Activated B cell treated with CpG ODN at 0.5 μM for 24 hours (primary cell): ENCODE results near the gene ADARB1. TPM values are rescaled to one million over a fixed set of nuclear protein-coding genes. Genes with fewer than 3 reads are reported as not detected.

Experiments used
- ATAC-seq: fragments of 200-7000 bp; cut with Tn5 transposase; one replicate; pipeline ENCODE4 v1.10.0; 2021; ENCODE audit warnings: low read depth, mild to moderate bottlenecking, moderate library complexity
- CTCF ChIA-PET: fragments of 350-600 bp; sonication (Branson Sonifier 250); formaldehyde crosslinking; loops from one replicate; lab custom pipeline; 2021; ENCODE audit warnings: antibody characterized with exemption; lab: Charles Lee
- POLR2A ChIA-PET: fragments of 350-600 bp; sonication (Branson Sonifier 250); formaldehyde crosslinking; loops from one replicate; lab custom pipeline; 2021; ENCODE audit warnings: antibody characterized with exemption; lab: Charles Lee
- DNase-seq: peaks from one replicate; pipeline ENCODE4 v3.0.0; 2022
- H3K27ac Mint-ChIP-seq: one replicate; pipeline ENCODE4 v1.8.0; 2020; ENCODE audit warnings: mixed read lengths
- H3K27me3 Mint-ChIP-seq: one replicate; pipeline ENCODE4 v1.8.0; 2021; ENCODE audit warnings: mixed read lengths
- H3K36me3 Mint-ChIP-seq: one replicate; pipeline ENCODE4 v1.8.0; 2021; ENCODE audit warnings: low read depth, mixed read lengths
- H3K4me1 Mint-ChIP-seq: one replicate; pipeline ENCODE4 v1.8.0; 2021; ENCODE audit warnings: mixed read lengths
- H3K4me3 Mint-ChIP-seq: one replicate; pipeline ENCODE4 v1.8.0; 2020; ENCODE audit warnings: mild to moderate bottlenecking, mixed read lengths
- H3K9me3 Mint-ChIP-seq: one replicate; pipeline ENCODE4 v1.8.0; 2020; ENCODE audit warnings: mixed read lengths
- intact Hi-C: fragments of 100-400 bp; cut with micrococcal nuclease; formaldehyde crosslinking; loops from one replicate; pipeline ENCODE4 v1.15.1; 2024
- total RNA-seq: library from RNA; stranded (reverse); gene quantifications from 2 replicates; pipeline ENCODE4 v1.2.3, GENCODE V29; 2022
- TF ChIP-seq, protein P1 (sequence below): fragments of 200-600 bp; IDR thresholded peaks from one replicate; pipeline ENCODE4 v1.8.0; 2022; ENCODE audit warnings: antibody characterized with exemption, mild to moderate bottlenecking

Gene ADARB1
- total RNA-seq, 1 donor from 2014 or later = 22.6 TPM

DNA sequence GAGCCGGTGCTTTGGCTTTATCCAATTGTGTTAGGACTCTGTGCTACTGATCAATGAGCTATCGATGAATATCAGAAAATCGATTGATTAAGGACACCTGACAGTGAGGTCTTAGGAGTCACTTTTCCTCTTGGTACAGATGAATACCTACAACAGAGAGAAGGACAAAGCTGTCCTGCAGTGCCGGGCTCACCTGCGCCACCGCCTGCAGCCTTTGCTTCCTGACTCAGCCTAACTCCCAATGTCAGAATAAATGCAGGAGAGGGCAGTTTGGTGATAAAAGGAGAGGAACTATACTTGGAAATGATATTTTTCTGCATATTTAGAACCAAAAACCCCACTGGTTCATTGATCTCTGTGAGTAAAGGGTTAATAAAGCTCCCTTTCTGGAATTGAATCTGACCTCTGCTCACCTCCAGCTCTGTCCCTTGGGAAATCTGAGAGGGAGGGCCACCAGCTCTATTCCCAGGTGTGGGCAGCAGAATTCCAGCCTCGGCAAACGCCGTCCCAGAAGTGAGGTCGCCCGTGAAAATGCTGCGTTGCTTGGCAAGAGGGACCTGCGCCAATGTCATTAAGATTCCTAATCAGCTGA is 174.0 kb downstream of the ADARB1 start:
- Mint-ChIP-seq H3K36me3 (peaks cover 4% of the 10 kb centered on the region), H3K27ac (no peak overlapping the region), H3K9me3 (peaks cover 9% of the 10 kb centered on the region), H3K27me3 (peaks cover 15% of the 10 kb centered on the region), H3K4me1 (no peaks in the 10 kb centered on the region), H3K4me3 (no peak overlapping the region)
- ChIA-PET CTCF (no interaction called here), POLR2A (no interaction called here)
- intact Hi-C loops = no loop called here
- ATAC-seq (no peak), DNase-seq (no peak)
- TF ChIP-seq, protein P1, sequence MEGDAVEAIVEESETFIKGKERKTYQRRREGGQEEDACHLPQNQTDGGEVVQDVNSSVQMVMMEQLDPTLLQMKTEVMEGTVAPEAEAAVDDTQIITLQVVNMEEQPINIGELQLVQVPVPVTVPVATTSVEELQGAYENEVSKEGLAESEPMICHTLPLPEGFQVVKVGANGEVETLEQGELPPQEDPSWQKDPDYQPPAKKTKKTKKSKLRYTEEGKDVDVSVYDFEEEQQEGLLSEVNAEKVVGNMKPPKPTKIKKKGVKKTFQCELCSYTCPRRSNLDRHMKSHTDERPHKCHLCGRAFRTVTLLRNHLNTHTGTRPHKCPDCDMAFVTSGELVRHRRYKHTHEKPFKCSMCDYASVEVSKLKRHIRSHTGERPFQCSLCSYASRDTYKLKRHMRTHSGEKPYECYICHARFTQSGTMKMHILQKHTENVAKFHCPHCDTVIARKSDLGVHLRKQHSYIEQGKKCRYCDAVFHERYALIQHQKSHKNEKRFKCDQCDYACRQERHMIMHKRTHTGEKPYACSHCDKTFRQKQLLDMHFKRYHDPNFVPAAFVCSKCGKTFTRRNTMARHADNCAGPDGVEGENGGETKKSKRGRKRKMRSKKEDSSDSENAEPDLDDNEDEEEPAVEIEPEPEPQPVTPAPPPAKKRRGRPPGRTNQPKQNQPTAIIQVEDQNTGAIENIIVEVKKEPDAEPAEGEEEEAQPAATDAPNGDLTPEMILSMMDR = no peak

DNA sequence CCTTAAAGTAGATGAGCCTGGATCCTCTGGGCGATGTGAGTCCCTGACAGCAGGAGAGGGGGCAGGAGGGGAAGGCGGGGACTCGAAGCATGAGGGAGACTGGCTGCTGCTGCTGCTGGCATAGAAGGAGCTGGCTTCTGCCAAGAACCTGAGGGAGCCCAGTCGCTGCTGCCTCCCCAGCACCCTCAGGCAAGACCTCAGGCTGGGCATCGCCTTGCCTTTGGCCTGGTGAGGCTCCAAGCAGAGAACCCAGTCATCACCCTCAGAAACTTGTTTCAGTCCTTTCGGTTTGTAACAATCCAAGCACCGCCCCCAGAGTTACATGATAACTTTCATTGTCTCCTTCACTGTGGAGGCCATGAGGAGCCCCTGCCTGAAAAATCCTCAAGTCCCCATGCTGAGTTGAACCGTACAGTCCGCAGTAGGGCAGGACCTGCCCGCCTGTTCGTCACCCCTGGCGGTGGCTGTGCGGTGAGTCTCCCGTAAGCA is 174.6 kb downstream of the ADARB1 start:
- Mint-ChIP-seq H3K36me3 (no peaks in the 10 kb centered on the region), H3K4me3 (no peak overlapping the region), H3K9me3 (peaks cover 4% of the 10 kb centered on the region), H3K4me1 (no peaks in the 10 kb centered on the region), H3K27me3 (peaks cover 11% of the 10 kb centered on the region), H3K27ac (no peak overlapping the region)
- DNase-seq (no peak), ATAC-seq (no peak)
- TF ChIP-seq, protein P1 = no peak
- POLR2A ChIA-PET = no interaction called here
- intact Hi-C loops = no loop called here
- CTCF ChIA-PET = no interaction called here

DNA sequence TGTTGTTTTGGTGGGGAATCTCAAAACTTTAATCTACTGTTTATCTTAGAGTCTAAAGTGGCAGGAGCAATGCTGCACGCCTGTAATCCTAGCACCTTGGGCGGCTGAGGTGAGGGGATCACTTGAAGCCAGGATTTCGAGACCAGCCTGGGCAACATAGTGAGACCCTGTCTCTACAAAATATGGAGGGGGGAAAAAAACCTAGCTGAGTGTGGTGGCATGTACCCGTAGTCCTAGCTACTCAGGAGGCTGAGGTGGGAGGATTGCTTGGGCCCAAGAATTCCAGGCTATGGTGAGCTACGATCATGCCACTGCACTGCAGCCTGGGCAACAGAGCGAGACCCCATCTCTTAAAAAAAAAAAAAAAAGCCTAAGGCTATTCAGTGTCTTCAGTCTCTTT is 175.2 kb downstream of the ADARB1 start:
- H3K27me3 Mint-ChIP-seq = peaks cover 15% of the 10 kb centered on the region
- H3K4me1 Mint-ChIP-seq = no peaks in the 10 kb centered on the region
- intact Hi-C loops = no loop called here
- POLR2A ChIA-PET = no interaction called here
- ATAC-seq (no peak), DNase-seq (no peak)
- H3K27ac Mint-ChIP-seq = no peak overlapping the region
- CTCF ChIA-PET = no interaction called here
- TF ChIP-seq, protein P1 = no peak
- no peaks in the 10 kb centered on the region for H3K9me3 Mint-ChIP-seq
- no peak overlapping the region for H3K4me3 Mint-ChIP-seq
- H3K36me3 Mint-ChIP-seq = no peaks in the 10 kb centered on the region

DNA sequence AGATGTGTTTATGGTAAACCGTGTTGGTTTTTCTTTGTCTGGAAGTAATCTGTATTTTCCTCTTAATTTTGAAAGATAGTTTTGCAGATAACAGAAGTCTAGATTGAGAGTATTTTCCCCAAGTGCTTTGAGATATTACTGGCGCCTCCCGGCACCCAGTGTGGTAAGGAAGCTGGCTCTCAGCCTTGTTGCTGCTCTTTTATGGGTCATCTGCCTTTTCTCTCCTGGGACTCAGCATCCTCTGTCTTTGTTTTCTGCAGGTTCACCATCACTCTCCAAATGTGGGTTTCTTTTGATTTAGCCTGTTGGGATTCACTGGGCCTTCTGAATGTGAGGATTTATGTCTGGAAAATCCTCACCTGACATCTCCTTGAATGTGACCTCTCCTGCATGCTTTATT is 175.9 kb downstream of the ADARB1 start:
- ATAC-seq = no peak
- Mint-ChIP-seq H3K27ac (no peak overlapping the region), H3K9me3 (no peaks in the 10 kb centered on the region), H3K4me3 (no peak overlapping the region), H3K36me3 (no peaks in the 10 kb centered on the region), H3K4me1 (peaks cover 4% of the 10 kb centered on the region), H3K27me3 (peaks cover 19% of the 10 kb centered on the region)
- intact Hi-C loops = no loop called here
- DNase-seq = no peak
- TF ChIP-seq, protein P1 = no peak
- POLR2A ChIA-PET = no interaction called here
- CTCF ChIA-PET = no interaction called here

DNA sequence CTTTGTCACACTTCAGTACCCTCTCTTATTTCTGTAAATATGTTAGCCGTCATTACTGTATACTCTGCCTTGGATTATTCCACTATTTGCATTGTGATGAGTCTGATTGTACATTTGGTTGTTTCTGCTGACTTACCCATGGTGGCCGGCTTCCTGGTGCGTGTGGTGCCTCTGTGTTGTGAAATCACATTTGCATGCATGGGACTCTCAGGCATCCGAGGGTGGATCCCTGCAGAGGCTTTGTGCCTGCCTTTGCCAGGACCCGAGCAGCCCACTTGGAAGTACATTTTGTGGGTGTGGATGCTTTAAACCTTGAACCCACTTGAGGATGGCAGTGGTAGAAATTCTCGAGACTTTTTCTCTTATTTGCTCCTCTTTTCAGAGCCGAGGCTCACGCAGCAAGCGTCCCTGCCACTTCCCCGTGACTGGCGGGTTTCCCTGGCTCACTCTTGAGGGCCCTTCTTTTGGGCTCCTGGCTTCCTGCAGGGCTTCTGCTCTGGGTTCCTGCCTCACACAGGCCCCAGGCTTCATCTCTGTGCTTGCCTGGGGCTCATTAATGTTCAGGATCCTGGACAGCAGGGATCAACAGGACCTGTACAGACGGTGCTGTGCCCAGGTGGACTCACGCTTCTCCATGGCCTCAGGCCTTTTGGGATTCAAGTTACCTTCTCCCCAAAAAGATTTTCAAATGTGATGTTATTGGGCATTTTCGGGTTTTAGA is 176.7 kb downstream of the ADARB1 start:
- CTCF ChIA-PET = no interaction called here
- Mint-ChIP-seq H3K27ac (no peak overlapping the region), H3K27me3 (peaks cover 19% of the 10 kb centered on the region), H3K4me1 (peaks cover 4% of the 10 kb centered on the region), H3K36me3 (no peaks in the 10 kb centered on the region), H3K4me3 (no peak overlapping the region), H3K9me3 (no peaks in the 10 kb centered on the region)
- TF ChIP-seq, protein P1 = no peak
- no peak for ATAC-seq
- no peak for DNase-seq
- POLR2A ChIA-PET = no interaction called here
- intact Hi-C loops = no loop called here
